ENCODE measurements around the gene SBNO2. TPM values are rescaled to one million over a fixed set of nuclear protein-coding genes. Genes with fewer than 3 reads are reported as not detected.

SBNO2 gene
- total RNA-seq, 2 experiments from 2014 or later = 26.6 to 43.3 TPM

DNA sequence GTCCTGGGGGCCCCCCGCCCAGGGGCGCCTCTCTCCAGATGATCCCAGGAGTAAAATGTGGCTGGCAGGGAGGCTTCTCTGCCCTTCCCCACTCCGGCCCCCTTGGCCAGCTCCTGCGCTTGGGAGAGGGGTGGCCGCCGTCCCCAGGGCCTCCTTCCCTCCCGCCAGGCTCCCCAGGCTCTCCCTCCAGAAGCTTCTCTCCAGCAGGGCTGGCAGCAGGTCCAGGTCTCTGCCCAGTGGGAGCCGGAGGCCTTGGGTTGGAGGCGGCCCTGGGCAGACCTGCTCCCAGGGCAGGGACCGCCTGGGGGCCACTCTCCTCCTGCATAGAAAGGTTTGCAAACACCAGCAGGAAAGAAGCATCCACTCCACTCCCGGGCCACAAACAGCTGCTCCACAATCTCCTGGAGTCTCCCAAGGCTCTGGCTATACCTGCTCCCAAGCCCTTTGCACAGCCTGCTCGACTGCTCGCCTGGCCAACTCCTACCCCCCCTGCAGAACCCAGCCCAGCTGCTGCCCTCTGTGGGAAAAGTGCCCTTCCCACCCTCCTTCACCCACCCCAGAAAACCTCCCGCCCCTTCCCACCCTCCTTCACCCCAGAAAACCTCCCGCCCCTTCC is 26.0 kb downstream of the SBNO2 start:
- no peaks in the 10 kb centered on the region for H3K9me3 ChIP-seq (ENCODE audit: low read length)
- TF ChIP-seq EZH2phosphoT487 (IDR thresholded peaks at IDR 0.05; ENCODE audit: borderline replicate concordance, low read depth, low read length) = no peak
- TF ChIP-seq, protein P1, sequence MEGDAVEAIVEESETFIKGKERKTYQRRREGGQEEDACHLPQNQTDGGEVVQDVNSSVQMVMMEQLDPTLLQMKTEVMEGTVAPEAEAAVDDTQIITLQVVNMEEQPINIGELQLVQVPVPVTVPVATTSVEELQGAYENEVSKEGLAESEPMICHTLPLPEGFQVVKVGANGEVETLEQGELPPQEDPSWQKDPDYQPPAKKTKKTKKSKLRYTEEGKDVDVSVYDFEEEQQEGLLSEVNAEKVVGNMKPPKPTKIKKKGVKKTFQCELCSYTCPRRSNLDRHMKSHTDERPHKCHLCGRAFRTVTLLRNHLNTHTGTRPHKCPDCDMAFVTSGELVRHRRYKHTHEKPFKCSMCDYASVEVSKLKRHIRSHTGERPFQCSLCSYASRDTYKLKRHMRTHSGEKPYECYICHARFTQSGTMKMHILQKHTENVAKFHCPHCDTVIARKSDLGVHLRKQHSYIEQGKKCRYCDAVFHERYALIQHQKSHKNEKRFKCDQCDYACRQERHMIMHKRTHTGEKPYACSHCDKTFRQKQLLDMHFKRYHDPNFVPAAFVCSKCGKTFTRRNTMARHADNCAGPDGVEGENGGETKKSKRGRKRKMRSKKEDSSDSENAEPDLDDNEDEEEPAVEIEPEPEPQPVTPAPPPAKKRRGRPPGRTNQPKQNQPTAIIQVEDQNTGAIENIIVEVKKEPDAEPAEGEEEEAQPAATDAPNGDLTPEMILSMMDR (conservative IDR thresholded peaks at IDR 0.05; ENCODE audit: low read length) = no peak
- no peak overlapping the region for H3K4me2 ChIP-seq (ENCODE audit: low read length)
- H3K4me1 ChIP-seq (ENCODE audit: insufficient read depth, low read length, poor library complexity, severe bottlenecking) = no peaks in the 10 kb centered on the region
- H3K79me2 ChIP-seq (ENCODE audit: insufficient read depth, low read depth, low read length) = no peaks in the 10 kb centered on the region
- H3K4me3 ChIP-seq (ENCODE audit: low read depth, low read length, poor library complexity, severe bottlenecking) = no peak overlapping the region
- intact Hi-C loops (cut with micrococcal nuclease; ENCODE audit: unreplicated experiment) = no loop called here
- peaks cover 22% of the 10 kb centered on the region for H3K36me3 ChIP-seq (ENCODE audit: insufficient read depth, low read length)
- no peaks in the 10 kb centered on the region for H4K20me1 ChIP-seq (ENCODE audit: insufficient read depth, low read length)
- no peak for DNase-seq (ENCODE audit: low spot score)
- H3K27ac ChIP-seq (ENCODE audit: low read depth, low read length, poor library complexity, severe bottlenecking) = no peak overlapping the region
- H2AFZ ChIP-seq (ENCODE audit: low read length) = no peak overlapping the region
- no peaks in the 10 kb centered on the region for H3K9me2 ChIP-seq (ENCODE audit: insufficient read depth, low read length)
- no TSS peak for BruUV-seq (replicated peaks)
- ChIA-PET POLR2A (no interaction called here), CTCF (ENCODE audit: unreplicated experiment) (no interaction called here)

DNA sequence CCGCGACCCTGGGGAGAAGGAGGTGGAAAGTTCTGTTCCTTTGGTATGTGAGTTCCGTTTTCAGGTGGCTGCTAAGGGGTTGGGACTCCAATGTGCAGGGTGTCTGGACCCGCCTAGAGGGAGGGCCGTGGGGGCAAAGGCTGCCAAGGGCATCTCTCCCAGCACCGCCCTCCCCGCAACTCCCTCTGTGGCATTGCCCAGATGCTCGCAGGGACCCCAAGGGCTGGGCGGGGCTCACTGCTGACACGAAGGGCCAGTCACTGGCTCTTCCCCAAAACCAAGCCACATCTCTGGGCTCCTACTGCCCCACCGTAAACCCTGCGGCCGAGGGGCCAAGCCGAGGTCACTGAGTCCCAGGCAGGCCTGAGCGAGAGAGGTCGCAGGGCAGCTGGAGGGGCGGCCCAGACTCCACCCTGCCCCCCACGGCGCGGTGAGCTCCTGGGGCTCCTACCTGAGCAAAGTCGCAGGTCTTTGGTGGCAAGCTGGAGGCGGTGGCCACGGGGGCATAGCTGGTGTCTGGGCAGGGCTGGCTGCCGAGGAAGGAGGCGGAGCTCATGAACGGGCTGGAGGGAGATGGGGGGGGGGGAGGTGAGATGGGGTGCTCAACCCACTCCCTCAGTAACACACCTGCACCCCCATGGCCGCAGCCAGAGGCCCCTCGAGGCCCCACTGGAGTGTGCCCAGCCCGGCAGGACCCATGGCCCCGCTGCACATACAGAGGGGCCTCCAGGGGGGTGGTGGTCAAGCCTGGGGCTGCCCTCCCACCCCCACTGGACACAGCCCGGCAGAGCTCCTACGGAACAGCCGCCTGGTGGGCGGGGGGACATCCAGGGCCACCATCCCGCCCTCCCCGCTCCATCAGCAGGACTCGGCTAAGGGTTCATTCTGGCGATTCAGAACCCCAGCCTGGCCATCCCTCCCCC is 26.9 kb downstream of the SBNO2 start:
- H3K4me1 ChIP-seq (ENCODE audit: insufficient read depth, low read length, poor library complexity, severe bottlenecking) = no peaks in the 10 kb centered on the region
- H2AFZ ChIP-seq (ENCODE audit: low read length) = no peak overlapping the region
- no TSS peak for BruUV-seq (replicated peaks)
- no peak overlapping the region for H3K4me3 ChIP-seq (ENCODE audit: low read depth, low read length, poor library complexity, severe bottlenecking)
- H3K79me2 ChIP-seq (ENCODE audit: insufficient read depth, low read depth, low read length) = no peaks in the 10 kb centered on the region
- H3K27ac ChIP-seq (ENCODE audit: low read depth, low read length, poor library complexity, severe bottlenecking) = no peak overlapping the region
- H3K9me2 ChIP-seq (ENCODE audit: insufficient read depth, low read length) = no peaks in the 10 kb centered on the region
- CTCF ChIA-PET (ENCODE audit: unreplicated experiment) = no interaction called here
- POLR2A ChIA-PET = no interaction called here
- intact Hi-C loops (cut with micrococcal nuclease; ENCODE audit: unreplicated experiment) = no loop called here
- H3K4me2 ChIP-seq (ENCODE audit: low read length) = no peak overlapping the region
- H3K9me3 ChIP-seq (ENCODE audit: low read length) = no peaks in the 10 kb centered on the region
- H4K20me1 ChIP-seq (ENCODE audit: insufficient read depth, low read length) = no peaks in the 10 kb centered on the region
- no peak for DNase-seq (ENCODE audit: low spot score)
- no peak for TF ChIP-seq EZH2phosphoT487 (IDR thresholded peaks at IDR 0.05; ENCODE audit: borderline replicate concordance, low read depth, low read length)
- TF ChIP-seq, protein P1 (conservative IDR thresholded peaks at IDR 0.05; ENCODE audit: low read length) = no peak
- H3K36me3 ChIP-seq (ENCODE audit: insufficient read depth, low read length) = peaks cover 19% of the 10 kb centered on the region

DNA sequence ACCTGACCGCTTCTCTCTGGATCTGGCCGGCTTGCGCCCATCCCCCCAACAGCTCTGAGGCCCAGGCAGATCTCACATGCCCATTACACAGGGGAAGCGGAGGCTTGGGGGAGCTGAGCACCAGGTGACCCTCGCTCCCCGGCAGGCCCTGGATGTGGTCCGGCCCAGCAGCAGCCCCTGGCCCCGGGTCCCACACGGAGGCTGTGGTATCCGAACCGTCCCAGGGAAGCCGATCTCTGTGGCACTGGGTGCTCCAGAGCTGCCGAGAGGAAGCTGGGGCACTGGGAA is 27.7 kb downstream of the SBNO2 start:
- intact Hi-C loops (cut with micrococcal nuclease; ENCODE audit: unreplicated experiment) = no loop called here

More for the DNA sequence above, 27.7 kb downstream of the SBNO2 start:
- Histone ChIP-seq H3K9me2 (ENCODE audit: insufficient read depth, low read length) (no peaks in the 10 kb centered on the region), H3K27ac (ENCODE audit: low read depth, low read length, poor library complexity, severe bottlenecking) (no peak overlapping the region), H3K36me3 (ENCODE audit: insufficient read depth, low read length) (peaks cover 12% of the 10 kb centered on the region), H3K4me1 (ENCODE audit: insufficient read depth, low read length, poor library complexity, severe bottlenecking) (no peaks in the 10 kb centered on the region), H3K4me3 (ENCODE audit: low read depth, low read length, poor library complexity, severe bottlenecking) (no peak overlapping the region), H3K9me3 (ENCODE audit: low read length) (no peaks in the 10 kb centered on the region), H2AFZ (ENCODE audit: low read length) (no peak overlapping the region), H4K20me1 (ENCODE audit: insufficient read depth, low read length) (no peaks in the 10 kb centered on the region), H3K4me2 (ENCODE audit: low read length) (no peak overlapping the region), H3K79me2 (ENCODE audit: insufficient read depth, low read depth, low read length) (no peaks in the 10 kb centered on the region)
- CTCF ChIA-PET (ENCODE audit: unreplicated experiment) = no interaction called here
- POLR2A ChIA-PET = no interaction called here
- BruUV-seq (replicated peaks) = no TSS peak
- no peak for DNase-seq (ENCODE audit: low spot score)
- TF ChIP-seq EZH2phosphoT487 (IDR thresholded peaks at IDR 0.05; ENCODE audit: borderline replicate concordance, low read depth, low read length) = no peak
- TF ChIP-seq, protein P1 (conservative IDR thresholded peaks at IDR 0.05; ENCODE audit: low read length) = no peak
